GM19452 (cell line): ENCODE data around the gene SEMG1.

Experiments
- ATAC-seq: cut with Tn5 transposase; IDR thresholded peaks from one replicate; pipeline ENCODE4 v1.9.1; 2021; ENCODE audit not compliant: unreplicated experiment

Gene SEMG1

DNA sequence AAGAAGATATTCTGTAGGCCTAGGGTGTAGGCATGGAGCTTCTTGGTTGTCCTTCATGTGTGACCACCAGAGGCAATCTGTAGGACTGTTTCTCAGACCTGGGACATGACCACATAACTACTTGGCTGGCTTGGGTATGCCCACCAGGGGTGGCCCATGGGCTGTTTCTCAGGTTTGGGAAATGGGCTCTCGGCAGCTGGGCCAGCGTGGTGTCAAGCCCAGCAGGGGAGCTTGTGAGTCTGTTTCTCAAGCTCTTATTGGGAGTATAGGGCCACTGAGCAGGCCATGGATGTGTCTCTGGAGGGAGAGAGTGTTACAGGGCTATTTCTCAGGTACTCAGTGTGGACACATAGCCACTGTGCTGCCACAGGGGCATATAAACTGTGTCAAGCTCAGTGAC lies 11.8 kb downstream of the SEMG1 start:
- ATAC-seq, result no peak

DNA sequence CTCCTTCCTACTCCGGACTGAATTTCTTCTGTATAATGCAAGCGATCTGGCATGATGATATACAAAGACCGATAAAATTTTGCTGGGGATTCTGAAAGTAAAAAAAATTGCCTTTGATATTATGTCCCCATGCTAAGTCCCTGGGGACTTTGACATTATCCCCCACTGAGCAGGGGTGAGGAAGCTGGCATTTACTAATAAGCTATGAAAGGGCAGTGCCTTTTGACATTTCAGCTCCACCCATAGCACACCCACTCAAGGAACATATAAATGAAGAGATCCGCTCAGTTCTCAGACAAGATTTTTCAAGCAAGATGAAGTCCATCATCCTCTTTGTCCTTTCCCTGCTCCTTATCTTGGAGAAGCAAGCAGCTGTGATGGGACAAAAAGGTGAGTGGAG lies 14.2 kb downstream of the SEMG1 start, which contains the start of gene SEMG2:
TSS of gene SEMG2 (plus strand) at position 298 of the 400 bp plus-strand sequence. CDS start at position 315, 17 bp downstream.
- no peak for ATAC-seq

DNA sequence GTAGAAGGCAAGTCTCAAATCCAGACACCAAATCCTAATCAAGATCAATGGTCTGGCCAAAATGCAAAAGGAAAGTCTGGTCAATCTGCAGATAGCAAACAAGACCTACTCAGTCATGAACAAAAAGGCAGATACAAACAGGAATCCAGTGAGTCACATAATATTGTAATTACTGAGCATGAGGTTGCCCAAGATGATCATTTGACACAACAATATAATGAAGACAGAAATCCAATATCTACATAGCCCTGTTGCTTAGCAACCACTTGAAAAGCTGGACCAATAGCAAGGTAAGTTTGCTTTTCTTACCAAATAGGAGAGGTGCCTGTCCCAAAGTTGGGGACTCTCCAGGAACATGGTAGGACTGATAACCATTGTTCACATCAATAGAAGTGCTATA lies 16.3 kb downstream of the SEMG1 start:
- ATAC-seq, result no peak

DNA sequence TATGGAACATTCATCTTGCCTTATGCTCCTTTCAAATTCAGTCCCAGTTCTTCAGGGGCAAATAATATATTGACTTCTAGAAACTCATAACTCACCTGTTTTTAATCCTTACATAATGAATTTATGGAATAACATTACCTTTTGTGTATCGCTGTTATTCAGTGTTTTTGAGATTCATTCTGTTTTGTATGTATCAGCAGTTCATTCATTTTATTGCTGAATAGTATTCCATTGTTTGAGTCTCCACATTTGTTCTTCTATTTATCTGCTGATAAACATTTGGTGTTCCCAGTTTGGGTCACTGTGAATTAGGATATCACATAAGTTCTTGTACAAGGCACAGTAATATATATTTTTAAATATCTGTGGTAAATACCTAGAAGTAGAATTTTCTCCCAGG lies 19.5 kb downstream of the SEMG1 start:
- ATAC-seq, result no peak

DNA sequence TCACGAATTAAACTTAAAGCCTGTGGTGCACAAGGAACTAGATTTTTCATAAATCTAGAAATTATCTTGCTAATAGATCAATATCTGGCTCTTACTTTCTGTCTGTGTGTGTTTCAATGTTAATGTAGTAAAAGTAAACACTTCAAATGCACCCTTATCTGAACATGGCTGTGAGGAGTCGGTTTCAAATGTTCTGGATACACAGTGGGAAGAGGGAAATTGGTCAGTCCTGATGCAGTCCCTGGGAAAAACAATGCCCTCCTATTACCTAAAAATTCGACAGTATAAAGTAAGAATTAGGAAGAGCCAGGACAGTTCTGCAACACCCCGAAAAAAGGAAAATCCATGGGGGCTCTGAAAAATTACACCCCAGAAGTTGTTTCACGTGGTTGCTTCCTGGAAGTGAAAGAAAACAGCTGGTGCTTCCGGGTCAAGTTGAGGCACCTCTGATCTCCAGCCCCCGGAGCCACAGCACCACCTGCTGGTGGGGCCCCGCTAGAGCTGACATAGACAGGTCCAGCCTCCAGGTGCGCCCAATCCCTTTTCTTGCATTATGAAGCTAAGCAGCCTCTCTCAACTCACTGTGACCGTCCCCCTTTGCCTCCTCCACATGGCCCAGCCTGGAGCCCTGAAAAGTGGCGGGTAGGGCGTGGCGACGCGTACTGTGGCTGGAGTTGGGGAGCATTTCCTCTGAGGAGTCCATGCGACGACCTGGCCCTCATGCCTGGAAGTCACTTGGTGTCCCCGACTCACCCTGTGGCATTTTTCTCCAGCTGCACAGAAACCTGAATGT lies 22.6 kb downstream of the SEMG1 start:
- no peak for ATAC-seq

DNA sequence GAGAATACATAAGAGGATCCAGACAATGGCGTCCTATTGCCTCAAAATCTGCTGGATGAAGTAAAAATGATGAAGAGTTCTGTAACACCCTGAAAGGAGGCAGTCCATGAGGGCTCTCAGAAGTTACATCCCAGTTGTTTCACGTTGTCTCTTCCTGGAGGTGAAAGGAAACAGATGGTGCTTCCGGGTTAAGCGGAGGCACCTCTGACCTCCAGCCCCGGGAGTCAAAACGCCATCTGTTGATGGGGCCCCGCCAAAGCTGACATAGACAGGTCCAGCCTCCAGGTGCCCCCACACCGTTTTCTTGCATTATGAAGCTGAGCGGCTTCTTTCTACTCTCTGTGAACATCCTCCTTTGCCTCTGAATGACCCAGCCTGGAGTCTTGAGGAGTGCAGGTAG lies 23.8 kb downstream of the SEMG1 start:
- ATAC-seq, result no peak

DNA sequence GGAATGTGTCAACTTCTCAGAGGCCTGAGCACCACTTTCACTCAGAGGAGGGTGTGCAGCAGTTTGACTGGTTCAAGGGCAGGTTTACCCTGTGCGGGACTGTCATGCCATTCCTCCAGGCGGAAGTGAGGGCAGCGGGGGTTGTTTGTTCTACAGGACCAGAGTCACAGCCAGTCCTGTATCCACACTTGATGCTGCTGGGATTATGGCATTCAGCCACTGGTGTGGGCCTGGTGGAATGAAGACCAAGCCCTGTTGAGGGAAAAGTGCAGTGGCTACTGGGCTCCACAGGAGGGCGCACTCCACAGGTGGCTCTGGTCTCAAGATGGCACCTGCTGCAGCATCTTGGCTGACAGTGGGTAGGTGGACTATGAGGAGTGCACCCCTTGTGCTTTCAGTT lies 29.2 kb downstream of the SEMG1 start:
- no peak for ATAC-seq

DNA sequence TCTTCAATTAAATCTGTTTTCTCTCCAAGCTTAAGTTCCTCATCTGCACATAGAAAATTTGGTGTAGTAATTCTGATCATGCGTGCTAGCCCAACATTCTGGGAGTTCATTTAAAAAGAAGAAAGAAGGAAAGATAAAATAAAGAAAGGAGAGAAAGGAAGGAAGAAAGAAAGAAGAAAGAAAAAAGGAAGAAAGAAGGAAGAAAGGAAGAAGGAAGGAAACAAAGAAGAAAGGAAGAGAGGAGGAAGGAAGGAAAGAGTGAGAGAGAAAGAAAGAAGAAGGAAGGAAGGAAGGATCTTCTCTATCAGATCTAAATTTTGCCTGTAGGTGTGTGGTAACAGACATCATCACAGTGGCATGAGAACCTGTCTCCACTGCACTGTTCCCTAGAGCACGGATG lies 31.3 kb downstream of the SEMG1 start:
- ATAC-seq, result no peak

DNA sequence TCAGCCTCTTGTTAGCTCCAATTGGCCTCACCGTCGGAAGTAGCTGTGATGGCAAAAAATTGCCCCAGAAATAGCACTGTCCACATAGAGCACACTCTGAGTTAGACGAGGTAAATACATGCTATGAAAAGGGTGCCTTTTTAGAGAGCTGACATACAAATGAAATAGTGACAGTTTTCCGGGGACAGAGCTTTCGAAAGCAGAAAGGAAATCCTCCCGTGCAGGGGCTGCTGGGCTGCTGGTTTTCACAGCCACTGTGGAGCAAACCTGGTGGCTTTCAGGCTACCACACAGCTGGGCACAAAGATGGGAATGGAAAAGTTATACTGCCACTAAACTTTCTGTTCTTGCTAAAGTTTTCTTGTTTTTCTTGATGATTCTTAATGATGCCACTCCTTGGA lies 39.3 kb downstream of the SEMG1 start:
- ATAC-seq, result no peak

DNA sequence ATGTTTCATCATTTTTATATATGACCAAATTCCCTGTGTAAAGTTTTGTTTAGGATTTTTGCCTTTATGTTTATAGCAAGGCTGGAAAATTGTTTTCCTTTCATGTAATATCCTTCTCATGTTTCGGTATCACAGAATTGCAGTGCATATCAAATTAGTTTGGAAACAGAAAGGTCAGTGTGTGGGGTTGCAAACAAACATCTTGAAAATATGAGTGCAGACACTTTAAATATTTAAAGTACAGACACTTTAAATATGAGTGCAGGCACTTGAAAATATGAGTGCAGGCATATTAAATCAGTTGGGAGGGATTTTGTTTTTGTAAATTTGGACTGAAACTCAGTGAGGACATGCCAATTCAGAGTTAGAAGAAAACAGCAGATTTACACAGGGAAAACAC lies 41.0 kb downstream of the SEMG1 start:
- ATAC-seq, result no peak

DNA sequence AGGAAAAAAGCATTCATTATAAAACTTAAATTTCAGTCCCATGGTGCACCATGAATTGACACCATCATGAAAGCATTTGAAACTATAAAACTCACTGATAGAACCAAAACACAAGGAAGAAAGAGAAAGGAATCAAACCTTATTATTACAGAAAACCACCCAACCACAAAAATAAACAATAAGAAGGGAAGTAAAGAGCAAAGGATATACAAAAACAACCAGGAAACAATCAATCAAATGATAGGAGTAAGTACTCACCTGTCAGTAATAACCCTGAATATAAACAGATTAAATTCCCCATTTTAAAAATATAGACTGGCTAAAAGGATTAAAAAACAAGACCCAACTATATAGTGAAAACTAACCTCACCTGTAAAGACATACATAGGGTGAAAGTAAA lies 41.8 kb downstream of the SEMG1 start:
- no peak for ATAC-seq

DNA sequence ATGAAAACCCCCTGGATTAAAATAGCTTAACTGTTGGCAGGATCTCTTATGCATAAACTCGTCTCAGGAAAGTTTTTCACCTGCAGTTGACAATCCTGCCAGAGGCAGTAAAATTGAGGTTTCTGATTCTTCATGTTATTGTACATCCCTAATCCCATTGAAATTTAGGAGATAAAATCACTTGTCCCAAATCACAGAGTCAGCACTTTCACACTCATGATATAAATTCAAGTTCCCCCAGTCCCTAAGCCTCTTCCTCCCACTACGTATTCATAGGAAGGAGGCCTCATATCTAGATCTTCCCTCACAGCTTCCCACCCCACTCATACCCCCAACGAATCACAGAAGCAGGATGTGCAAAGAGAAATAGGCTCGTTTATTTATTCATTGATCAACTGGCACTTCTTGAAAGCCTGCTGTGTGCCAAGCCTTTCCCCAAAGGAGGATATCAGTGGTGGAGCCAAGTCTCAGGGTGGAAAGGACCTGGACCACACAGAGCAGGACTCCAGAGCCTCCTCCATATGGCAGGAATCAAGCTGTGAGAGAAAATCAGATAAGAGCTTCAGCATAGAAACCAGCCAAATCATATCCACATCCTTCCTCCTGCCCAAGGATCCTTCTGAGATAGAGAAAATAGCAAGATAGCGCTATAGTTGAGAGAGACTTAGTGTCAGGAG lies 45.2 kb downstream of the SEMG1 start:
- no peak for ATAC-seq

DNA sequence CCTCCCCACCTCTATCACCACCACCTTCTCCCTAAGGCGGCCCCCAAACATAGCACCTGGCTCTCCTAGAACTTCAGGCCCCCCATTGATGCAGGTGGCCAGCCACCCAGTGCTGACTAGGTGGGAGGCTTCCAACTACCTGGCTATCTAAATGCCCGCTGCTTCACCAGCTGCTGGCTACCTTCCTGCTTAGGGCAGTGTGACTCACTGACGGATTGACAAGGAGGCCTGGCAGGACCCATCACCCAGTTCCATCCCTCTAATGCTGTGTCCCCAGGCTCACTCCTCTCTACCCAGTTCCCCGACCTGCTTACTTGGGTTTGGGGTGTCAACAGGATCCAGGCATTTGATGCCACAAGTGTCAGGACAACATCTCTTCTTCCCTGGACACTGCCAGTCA lies 46.4 kb downstream of the SEMG1 start:
- ATAC-seq, result no peak

DNA sequence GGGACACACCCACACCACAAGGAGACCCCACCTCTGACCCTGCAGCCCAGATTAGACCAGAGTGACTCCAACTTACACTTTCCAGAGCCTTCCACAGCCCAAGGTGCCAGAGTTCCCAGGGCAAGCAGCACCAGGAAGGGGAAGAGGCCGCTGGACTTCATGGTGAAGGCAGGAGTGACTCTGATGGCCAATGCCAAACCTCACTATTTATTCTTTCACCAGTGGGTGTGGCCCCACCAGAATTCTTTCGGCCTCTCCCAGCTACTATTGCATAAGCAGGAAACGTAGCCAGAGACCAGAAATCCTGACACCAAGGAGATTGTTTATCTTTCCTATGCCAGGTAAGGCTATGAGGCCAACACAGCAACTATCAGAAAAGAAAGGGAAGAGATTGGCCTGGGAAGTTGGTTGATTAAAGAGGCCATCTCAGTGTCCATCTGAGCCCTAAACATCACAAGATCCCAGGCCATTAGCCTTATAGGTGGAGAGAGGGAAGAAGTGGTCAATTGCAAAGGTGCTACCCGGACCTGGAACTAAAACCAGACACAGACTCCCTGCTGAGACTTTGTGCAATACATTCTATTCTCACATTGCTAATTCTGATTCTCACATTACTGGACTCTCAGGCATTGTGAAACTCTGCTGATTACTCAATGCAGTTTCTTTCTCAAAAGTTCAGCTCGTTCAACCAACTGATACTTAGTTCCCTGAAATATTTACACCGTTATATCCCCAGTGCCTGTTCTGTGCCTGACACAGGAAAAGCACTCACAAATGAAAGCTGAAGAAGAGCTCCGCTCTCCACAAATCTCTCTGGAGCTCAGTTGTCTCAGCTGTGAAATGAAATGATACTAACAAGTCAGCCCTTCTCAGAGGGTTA lies 47.8 kb downstream of the SEMG1 start, which contains the start of gene SLPI:
TSS of gene SLPI (minus strand) at position 182 of the 880 bp plus-strand sequence. CDS start at position 161, 21 bp downstream.
- ATAC-seq, result no peak

DNA sequence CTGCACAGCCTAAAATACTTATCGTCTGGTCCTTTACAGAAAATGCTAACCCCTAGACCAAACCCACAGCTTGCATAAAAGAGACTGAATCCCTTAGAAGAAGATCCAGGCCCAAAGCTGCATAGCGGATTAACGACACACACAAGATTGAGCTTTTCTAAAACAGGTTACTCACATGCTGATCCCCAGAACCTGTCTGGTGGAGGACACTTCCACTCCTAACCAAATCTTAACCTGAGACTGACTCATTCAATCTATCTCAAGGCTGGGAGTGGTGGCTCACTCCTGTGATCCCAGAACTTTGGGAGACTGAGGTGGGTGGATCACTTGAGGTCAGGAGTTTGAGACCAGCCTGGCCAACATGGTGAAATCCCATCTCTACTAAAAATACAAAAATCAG lies 50.3 kb downstream of the SEMG1 start:
- no peak for ATAC-seq

DNA sequence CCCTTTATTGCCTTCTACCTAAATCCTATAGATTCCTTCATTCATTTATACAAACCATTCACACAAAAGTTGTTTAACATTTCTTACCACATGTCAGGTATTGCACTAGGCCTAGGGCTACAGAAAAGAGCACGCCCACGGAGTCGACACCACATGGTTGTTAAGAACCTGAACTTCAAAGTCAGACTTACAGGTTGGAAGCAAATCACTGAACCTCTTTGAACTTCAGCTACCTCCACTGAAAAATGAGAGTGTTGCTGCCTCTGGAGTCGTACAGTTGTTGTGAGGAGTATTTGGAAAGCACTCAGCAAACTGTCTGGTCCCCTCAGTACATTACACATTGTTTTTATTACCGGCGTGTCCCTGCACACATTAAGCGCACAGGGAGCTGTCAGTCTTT lies 50.9 kb downstream of the SEMG1 start:
- no peak for ATAC-seq

DNA sequence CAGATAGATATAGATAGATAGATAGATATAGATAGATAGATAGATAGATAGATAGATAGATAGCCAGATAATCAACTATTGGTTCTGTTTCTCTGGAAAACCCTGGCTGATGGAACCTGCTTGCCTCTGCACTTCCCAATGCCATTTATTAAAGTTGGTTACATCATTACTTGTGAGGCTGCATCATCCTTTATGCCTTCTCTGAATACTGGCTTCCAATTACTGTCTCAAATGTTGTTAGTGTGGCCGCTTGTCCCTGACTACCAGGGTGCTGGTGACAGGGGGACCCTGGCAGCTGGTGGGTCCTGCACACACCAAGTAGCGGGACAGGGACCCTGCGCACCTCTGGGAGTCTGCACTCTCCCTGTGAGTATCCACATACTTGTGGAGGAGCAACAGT lies 51.4 kb downstream of the SEMG1 start:
- ATAC-seq, result no peak

DNA sequence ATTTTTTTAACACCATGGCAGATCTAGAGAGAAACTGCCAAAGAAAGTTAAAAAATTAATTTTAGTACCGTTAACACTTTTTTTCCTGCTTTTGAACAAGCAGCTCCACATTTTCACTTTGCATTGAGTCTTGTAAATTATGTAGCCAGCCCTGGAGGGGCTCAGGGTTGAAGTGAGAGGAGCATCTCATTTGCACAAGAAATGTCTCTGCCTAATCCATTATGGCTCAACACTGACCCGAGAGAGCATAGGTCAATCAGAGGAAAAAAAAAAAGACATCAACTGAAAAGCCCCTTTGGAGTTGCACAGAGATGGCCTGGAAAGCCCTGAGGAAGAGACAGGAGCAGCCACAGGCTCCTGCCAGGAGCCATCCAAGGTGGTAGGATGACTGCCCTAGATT lies 51.8 kb downstream of the SEMG1 start:
- ATAC-seq, result no peak
